Ascending aorta (tissue), 2 donors: ENCODE results near the gene CSH1. TPM values are rescaled to one million over a fixed set of nuclear protein-coding genes. Genes with fewer than 3 reads are reported as not detected.
"Not testable (repeated sequence)": the region's sequence is repeated elsewhere in the genome, so short reads cannot be mapped to it uniquely, and the experiment has no call there.

Experiments used
- DNase-seq, 2 donors: peaks; one replicate each; pipeline ENCODE4 v3.0.0-alpha.2; 2019; ENCODE audit warnings: low spot score in 2 of 2
- H3K27ac ChIP-seq, 2 donors: fragments of 200-600 bp; sonication (generic); one replicate each; pipeline ENCODE4 v1.5.1; 2016 to 2017; ENCODE audit warnings: mild to moderate bottlenecking in 1 of 2
- H3K27me3 ChIP-seq: fragments of 200-600 bp; sonication (generic); one replicate; pipeline ENCODE4 v1.5.1; 2017
- H3K36me3 ChIP-seq, 2 donors: fragments of 200-600 bp; sonication (generic); one replicate each; pipeline ENCODE4 v1.5.1; 2016
- H3K4me1 ChIP-seq, 2 donors: fragments of 200-600 bp; sonication (generic); one replicate each; pipeline ENCODE4 v1.5.1; 2016 to 2017; ENCODE audit warnings: mild to moderate bottlenecking in 1 of 2
- H3K4me3 ChIP-seq, 2 donors: fragments of 200-600 bp; sonication (generic); one replicate each; pipeline ENCODE4 v1.5.1; 2016 to 2017; ENCODE audit warnings: mild to moderate bottlenecking in 1 of 2
- H3K9me3 ChIP-seq, 2 donors: fragments of 200-600 bp; sonication (generic); one replicate each; pipeline ENCODE4 v1.5.1; 2016
- CTCF ChIP-seq, 3 experiments: fragments of 200-600 bp in 2 of 3; fragments of 450-650 bp in 1 of 3; sonication (generic) in 2 of 3; IDR thresholded peaks; one replicate each; pipeline ENCODE4 v1.5.1; 2016 to 2019; ENCODE audit warnings: antibody characterized with exemption in 3 of 3, mild to moderate bottlenecking in 1 of 3, moderate library complexity in 1 of 3
- intact Hi-C: fragments of 100-400 bp; cut with DNase I; formaldehyde crosslinking; loops from one replicate; pipeline ENCODE4 v1.15.1; 2023
- total RNA-seq: library from RNA; depleted of rRNA; stranded (reverse); fragments of >200 nt; gene quantifications from one replicate; pipeline ENCODE4 v1.1.0, GENCODE V29; 2016

Gene CSH1
- total RNA-seq, 1 donor from 2014 or later = not detected

GRCh38 chr17:63911041-63911635 lies 14.8 kb upstream of the CSH1 start, which contains the start of gene CSHL1:
TSS of gene CSHL1 (minus strand) at chr17:63911258. CDS start at chr17:63911196, 62 bp downstream.
- H3K9me3 ChIP-seq = no peaks in the 10 kb centered on the region
- no peak within 1 kb of the TSS for H3K27ac ChIP-seq
- H3K27me3 ChIP-seq = no peaks in the 10 kb centered on the region
- no peaks in the 10 kb centered on the region for H3K36me3 ChIP-seq
- H3K4me3 ChIP-seq = no peak within 1 kb of the TSS
- peak in 1 of 2 donors; percentile 61 for DNase-seq
- no peak for TF ChIP-seq CTCF (IDR thresholded peaks at IDR 0.05)
- H3K4me1 ChIP-seq = no peaks in the 10 kb centered on the region
- intact Hi-C loops = no loop called here

- intact Hi-C loops = no loop called here
- DNase-seq = peak in 1 of 2 donors; percentile 50
- TF ChIP-seq CTCF (IDR thresholded peaks at IDR 0.05) = no peak
Measured at GRCh38 chr17:63910096-63910495, 13.7 kb upstream of the CSH1 start.

GRCh38 chr17:63909586-63909985 lies 13.2 kb upstream of the CSH1 start:
- H3K9me3 ChIP-seq, intact Hi-C loops, H3K4me3 ChIP-seq, H3K27ac ChIP-seq, H3K4me1 ChIP-seq, H3K36me3 ChIP-seq, H3K27me3 ChIP-seq: not testable (repeated sequence)
- DNase-seq = peak in 1 of 2 donors; percentile 18

More at GRCh38 chr17:63910096-63910495, 13.7 kb upstream of the CSH1 start:
- H3K36me3 ChIP-seq = no peaks in the 10 kb centered on the region
- H3K4me3 ChIP-seq = no peak overlapping the region
- H3K9me3 ChIP-seq = no peaks in the 10 kb centered on the region
- H3K27ac ChIP-seq = no peak overlapping the region
- no peaks in the 10 kb centered on the region for H3K4me1 ChIP-seq
- no peaks in the 10 kb centered on the region for H3K27me3 ChIP-seq

- H3K4me1 ChIP-seq, H3K27me3 ChIP-seq, H3K27ac ChIP-seq, H3K9me3 ChIP-seq, intact Hi-C loops, H3K4me3 ChIP-seq, H3K36me3 ChIP-seq: not testable (repeated sequence)
- peak in 1 of 2 donors; percentile 33 for DNase-seq
Measured at GRCh38 chr17:63907161-63907778, 10.9 kb upstream of the CSH1 start.

- DNase-seq = peak in 1 of 2 donors; percentile 28
- H3K27me3 ChIP-seq, H3K9me3 ChIP-seq, H3K27ac ChIP-seq, intact Hi-C loops, H3K36me3 ChIP-seq, H3K4me3 ChIP-seq, H3K4me1 ChIP-seq: not testable (repeated sequence)
Measured at GRCh38 chr17:63904796-63905195, 8.4 kb upstream of the CSH1 start.

- intact Hi-C loops, H3K9me3 ChIP-seq, H3K4me3 ChIP-seq, H3K36me3 ChIP-seq, H3K27ac ChIP-seq, H3K4me1 ChIP-seq, H3K27me3 ChIP-seq, DNase-seq: not testable (repeated sequence)
- peak in 2 of 3 experiments; percentile 32 to 33 for TF ChIP-seq CTCF (IDR thresholded peaks at IDR 0.05)
Measured at GRCh38 chr17:63903787-63904201, 7.4 kb upstream of the CSH1 start.

GRCh38 chr17:63901971-63902370 lies 5.6 kb upstream of the CSH1 start:
- intact Hi-C loops, H3K36me3 ChIP-seq, H3K27ac ChIP-seq, H3K27me3 ChIP-seq, H3K4me1 ChIP-seq, DNase-seq, H3K9me3 ChIP-seq, H3K4me3 ChIP-seq: not testable (repeated sequence)

GRCh38 chr17:63898899-63899798 lies 2.8 kb upstream of the CSH1 start:
- H3K36me3 ChIP-seq, H3K27me3 ChIP-seq, H3K4me1 ChIP-seq, H3K27ac ChIP-seq, DNase-seq, H3K4me3 ChIP-seq, H3K9me3 ChIP-seq, intact Hi-C loops: not testable (repeated sequence)

- H3K9me3 ChIP-seq, H3K27ac ChIP-seq, intact Hi-C loops, H3K27me3 ChIP-seq, H3K4me1 ChIP-seq, H3K36me3 ChIP-seq, H3K4me3 ChIP-seq: not testable (repeated sequence)
- DNase-seq = peak in 1 of 2 donors; percentile 24
Measured at GRCh38 chr17:63894821-63895220, 1.6 kb downstream of the CSH1 start.

- intact Hi-C loops, H3K9me3 ChIP-seq: not testable (repeated sequence)
- DNase-seq = peak in 1 of 2 donors; percentile 24
Measured at GRCh38 chr17:63894021-63894420, 2.4 kb downstream of the CSH1 start.

More at GRCh38 chr17:63894021-63894420, 2.4 kb downstream of the CSH1 start:
- H3K27me3 ChIP-seq, H3K36me3 ChIP-seq, H3K4me3 ChIP-seq, H3K4me1 ChIP-seq, H3K27ac ChIP-seq: not testable (repeated sequence)
